Colon (tissue), 2 donors: ENCODE results near the gene SPACA6.

Experiments used
- FAIRE-seq: peaks from 2 replicates; lab custom pipeline; 2012; peaks lifted over from hg19 to GRCh38; lab: Jason Lieb, UNC
- donor health status: control.
- donor health status: control.

Gene SPACA6

GRCh38 chr19:51703575-51704515 lies 10.7 kb downstream of the SPACA6 start:
- FAIRE-seq: no peak

GRCh38 chr19:51704626-51705025 lies 11.5 kb downstream of the SPACA6 start:
- no peak for FAIRE-seq

- FAIRE-seq: no peak
Observed at GRCh38 chr19:51706296-51706695, 13.2 kb downstream of the SPACA6 start.

GRCh38 chr19:51706885-51707284 lies 13.8 kb downstream of the SPACA6 start:
- FAIRE-seq: no peak

GRCh38 chr19:51708811-51709210 lies 15.7 kb downstream of the SPACA6 start:
- FAIRE-seq: no peak

- FAIRE-seq: no peak
Observed at GRCh38 chr19:51709575-51709974, 16.4 kb downstream of the SPACA6 start.

GRCh38 chr19:51710163-51710562 lies 17.0 kb downstream of the SPACA6 start:
- no peak for FAIRE-seq

- FAIRE-seq: no peak
Observed at GRCh38 chr19:51711702-51712101, 18.6 kb downstream of the SPACA6 start.

GRCh38 chr19:51712461-51713081 lies 19.4 kb downstream of the SPACA6 start:
- FAIRE-seq: no peak

- FAIRE-seq: no peak
Observed at GRCh38 chr19:51713319-51714285, 20.5 kb downstream of the SPACA6 start.

DNA sequence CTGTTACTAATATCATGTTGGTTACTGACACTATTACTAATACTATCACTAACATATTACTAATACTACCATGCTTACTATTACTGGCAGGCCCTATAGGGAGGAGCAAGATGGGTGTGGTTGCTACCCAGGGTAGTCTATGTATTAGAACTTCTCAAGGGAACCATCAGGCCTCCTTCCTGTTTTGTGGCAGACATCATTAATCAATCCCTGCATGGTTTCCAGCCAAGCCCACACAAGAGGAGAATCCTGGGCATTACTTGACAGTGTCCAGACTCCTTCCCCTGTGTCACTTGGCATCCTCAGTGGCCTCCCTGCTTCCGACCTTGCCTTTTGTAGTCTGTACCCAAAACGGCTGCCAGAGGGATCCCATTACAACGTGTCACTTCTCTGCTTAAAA lies 21.7 kb downstream of the SPACA6 start:
- FAIRE-seq: no peak

GRCh38 chr19:51715850-51716249 lies 22.7 kb downstream of the SPACA6 start:
- no peak for FAIRE-seq

DNA sequence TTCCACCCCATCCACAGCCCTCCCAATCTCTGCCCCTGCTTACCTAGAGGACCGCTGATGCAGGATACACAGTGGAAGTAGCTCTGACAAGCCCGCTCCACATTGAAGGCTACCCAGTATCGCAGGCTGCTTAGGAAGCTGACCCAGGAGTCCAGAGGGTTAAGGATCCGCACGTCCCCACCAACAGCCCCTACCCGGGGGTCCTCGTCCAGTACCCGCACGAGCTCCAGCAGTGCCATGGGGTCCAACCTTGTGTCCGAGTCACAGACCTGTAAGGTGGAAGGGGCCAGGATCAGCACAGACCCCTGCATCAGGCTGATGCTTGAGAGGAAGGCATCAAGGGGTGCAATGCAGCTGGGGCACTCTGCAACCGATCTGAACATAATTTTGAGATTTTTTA lies 23.8 kb downstream of the SPACA6 start:
- no peak for FAIRE-seq

- FAIRE-seq: no peak
Observed at GRCh38 chr19:51719251-51719988, 26.3 kb downstream of the SPACA6 start.

- no peak for FAIRE-seq
Observed at GRCh38 chr19:51721905-51722304, 28.8 kb downstream of the SPACA6 start.

- no peak for FAIRE-seq
Observed at GRCh38 chr19:51722492-51722891, 29.4 kb downstream of the SPACA6 start.

DNA sequence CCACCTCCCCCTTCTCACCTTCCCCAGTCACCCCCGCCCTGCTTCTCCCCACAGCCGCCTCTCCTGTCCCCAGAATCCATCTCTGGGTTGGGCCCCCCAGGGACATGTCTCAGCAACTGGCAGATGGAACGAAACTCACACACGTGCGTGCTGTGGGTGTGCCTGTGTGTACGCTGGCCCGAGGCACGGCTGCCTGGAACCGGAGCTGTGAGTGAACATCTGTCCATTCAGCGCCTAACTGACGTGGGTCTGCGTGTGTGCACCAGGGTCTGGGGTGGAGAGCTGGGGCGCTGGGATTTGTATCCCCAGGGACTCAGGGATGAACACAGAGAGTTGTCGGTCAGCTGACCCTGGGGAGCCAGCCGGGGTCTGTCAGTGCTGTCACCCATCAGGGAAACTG lies 31.4 kb downstream of the SPACA6 start:
- FAIRE-seq: no peak

DNA sequence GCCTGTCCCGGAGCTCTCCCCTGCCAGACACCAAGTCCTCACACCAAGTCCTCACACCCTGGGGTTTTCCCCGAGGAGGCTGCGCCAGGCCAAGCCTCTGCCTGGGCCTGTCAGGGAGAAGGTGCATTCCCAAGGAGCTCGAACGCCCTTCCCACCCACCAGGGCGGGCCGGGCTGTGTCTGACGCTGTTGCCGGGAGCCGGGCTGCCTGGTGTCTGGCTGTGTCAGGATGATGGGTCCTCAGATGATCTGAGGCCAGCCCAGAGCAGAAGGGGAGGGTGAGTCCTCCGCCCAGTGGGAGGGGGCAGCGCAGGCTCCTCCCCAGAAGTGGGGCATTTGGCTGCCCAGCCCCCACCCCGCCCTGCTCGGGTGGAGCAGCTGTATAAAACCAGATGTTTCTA lies 32.9 kb downstream of the SPACA6 start:
- no peak for FAIRE-seq

DNA sequence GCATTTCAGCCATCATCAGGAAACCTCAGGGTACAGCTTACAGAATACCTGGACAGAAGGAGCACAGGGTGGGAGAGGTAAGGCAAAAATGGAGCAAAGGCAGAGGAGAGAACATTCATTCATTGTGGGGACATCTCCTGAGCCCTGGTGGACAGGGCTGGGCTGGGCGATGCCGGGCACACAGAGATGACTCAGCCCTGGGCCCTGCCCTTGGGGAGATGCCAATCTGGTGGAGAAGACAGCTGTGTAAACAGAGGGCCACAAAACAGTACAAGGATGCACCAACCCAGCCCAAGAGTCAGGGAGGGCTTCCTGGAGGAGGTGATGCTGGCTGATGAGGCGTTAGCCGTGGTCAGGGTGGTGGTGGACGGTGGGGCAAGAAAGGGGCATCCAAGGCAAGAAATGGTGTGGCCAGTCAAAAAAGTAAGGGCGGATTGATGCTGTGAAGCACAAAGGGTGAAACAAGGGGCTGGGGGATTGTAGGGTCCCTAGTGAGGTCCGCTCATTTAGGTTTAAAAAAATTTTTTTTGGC lies 34.3 kb downstream of the SPACA6 start:
- no peak for FAIRE-seq

GRCh38 chr19:51729781-51730180 lies 36.7 kb downstream of the SPACA6 start:
- no peak for FAIRE-seq

- no peak for FAIRE-seq
Observed at GRCh38 chr19:51733742-51734522, 40.8 kb downstream of the SPACA6 start.
